ENCODE measurements around the gene CHD2.

CHD2 gene

DNA sequence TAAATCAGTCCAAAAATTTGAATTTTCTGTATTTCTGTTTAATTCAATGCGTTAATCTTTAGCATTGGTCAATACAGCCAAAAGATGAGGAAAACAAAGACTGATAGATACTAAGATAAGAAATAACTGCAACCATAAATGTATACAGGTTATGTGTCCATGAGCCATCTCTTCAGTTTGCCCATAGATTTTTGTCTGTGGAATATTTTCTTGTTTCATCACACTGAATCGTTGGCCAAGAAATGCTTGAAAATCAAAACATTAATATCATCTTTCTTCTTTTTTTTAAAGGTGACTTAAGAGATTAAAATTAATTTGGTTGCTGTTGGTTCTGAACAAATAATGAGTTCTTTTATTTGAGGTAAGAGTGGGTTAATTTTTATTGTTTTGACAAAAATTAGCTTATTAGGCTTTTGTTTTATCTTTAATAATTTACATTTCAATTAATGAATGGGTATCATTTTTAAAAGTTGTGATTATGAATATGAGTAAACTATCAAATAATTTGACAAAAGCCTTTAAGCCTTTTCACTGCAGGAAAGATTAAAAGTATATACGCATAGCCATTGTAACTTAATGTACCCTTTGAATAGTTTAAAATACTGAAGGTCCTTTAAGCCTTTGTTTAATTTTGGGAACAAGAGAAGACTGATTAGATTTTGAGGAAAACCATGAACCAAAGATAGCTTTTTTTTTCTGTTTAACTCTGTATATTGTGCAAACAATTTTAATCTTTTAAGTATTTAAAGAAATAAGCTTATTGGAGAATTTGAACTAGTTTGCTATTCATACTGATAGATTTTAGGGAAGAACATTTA lies 14.7 kb upstream of the CHD2 start:
- DNase-seq (ENCODE audit: low spot score) = no peak

DNA sequence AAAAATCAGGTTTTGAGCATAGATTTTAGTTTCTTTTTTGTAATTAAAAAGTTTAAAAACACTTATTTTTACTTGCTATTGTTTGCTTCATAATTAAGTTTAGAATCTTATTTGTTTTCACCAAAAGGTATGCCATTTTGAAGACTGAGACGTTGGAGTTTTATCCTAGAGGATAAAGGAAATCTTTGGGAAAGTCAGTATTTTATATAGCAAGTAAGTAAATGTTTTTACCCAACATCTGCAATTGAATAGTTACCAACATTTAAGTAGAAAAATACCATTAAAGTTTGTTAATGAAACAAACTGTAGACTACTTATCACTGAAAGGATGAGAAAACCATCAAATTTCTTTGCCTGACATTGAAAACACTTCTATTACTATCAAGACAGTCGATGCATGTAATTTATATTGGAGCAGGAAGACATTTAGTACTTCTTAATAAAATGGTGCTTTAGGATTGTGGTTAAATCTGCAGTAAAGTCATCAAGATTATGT lies 14.0 kb upstream of the CHD2 start:
- DNase-seq (ENCODE audit: low spot score) = no peak

DNA sequence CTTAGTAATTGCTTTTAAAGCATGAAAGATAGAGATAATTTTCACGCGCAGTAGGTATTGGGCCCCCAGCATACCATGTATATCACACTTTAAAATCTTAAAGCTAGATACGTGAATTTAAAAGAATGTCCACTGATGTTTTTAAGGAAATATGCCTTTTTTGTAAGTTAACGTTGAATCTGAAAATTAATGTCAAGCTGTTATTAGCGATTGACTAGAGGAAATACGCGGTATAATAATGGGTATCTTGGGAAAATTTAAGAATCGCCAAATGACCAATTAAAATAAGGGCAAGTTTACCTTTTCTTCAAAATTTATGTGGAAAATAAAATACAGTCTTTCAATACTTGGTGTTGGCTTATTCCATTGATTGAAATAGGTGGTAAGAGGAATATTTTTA lies 13.3 kb upstream of the CHD2 start:
- no peak for DNase-seq (ENCODE audit: low spot score)

DNA sequence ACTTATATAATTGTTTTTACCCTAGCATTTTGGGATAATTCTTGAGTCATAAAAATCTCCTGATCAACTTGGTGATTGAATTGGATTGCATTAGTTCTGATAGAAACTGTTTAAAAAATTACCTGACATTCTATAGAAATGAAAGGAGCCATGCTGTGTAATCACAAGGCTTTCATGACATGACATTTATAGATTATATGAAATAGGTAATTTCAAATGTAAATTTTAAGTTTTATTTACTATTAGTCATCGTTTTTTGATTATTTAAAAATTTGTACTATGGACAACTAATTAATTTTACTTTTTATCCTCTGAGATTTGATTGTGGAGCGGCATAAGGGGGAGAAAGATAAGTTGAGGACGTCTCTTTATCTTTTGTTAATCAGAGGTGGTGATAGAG lies 12.3 kb upstream of the CHD2 start:
- DNase-seq (ENCODE audit: low spot score) = no peak

DNA sequence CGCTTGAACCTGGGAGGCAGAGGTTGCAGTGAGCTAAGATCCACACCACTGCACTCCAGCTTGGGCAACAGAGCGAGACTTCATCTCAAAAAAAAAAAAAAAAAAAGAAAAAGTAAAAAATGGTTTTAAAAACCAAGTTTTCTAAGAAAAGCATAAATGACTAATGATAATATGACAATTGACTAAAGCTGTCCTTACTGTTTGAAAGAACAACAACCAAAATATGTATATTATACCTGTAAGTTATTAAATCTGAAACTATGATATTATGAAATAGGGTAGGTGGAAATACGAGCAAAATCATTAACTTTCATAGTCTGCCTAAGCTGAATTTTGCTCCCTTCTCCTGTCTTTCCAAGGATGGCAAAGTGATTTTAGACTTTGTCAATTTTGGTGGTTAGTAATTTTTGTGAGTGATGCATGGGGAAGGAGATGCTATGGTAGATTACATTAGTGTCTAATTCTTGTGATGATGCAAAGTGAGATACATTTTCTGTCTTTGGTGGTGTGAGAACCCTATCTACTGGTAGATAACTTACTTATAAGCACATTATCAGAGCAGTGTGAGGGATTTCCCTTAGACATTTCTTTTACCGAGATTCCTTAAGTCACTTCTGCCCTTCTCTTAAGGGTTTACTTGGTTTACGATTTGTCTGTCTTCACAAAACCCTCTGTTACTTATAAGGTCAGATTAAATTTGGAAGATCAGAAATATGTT lies 10.6 kb upstream of the CHD2 start:
- DNase-seq (ENCODE audit: low spot score) = no peak

DNA sequence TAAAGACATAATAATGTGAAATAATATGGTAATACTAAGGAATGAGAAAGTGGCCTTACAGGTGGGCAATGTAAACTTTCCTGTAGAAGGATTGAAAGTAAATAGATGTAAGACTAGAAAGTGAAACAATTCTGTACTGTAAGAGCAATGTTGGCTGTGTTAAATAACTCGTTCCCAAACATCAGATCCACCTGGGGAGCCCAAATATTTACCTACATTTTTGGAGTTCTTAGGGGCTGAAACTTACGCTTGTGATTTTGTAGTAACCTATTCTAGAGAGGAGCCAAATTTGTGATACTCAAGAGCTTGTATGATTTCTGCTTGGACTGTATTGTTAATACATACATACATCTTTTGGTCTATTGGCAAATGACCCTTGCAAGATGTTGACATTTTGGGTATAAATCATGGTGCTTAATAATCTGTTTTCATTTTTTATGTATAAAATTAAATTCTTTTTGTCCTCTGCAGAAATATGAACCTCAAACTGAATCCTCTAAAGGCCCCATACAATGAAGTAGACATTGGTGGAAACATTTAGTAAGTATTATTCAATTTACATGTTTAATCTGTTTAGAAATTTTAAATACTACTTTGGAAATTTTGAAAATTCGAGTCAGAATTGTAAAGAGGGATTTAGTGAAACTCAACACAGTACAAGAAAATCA lies 8.5 kb upstream of the CHD2 start:
- no peak for DNase-seq (ENCODE audit: low spot score)

DNA sequence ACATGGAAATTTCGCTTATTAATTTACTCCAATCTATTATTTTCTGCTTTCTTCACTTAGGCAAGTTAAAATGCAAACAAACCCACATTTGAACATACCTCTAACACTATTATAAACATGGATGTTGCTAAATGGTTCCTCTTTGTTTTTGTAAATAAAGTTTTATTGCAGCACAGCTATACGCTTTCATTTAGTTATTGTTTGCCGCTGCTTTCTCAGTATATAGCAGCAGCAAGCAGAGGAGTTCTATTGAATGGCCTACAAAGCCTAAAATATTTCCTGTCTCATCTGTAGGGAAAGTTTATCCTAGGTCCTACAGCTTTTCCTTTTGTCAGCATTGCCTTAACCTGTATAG lies 7.9 kb upstream of the CHD2 start:
- no peak for DNase-seq (ENCODE audit: low spot score)

DNA sequence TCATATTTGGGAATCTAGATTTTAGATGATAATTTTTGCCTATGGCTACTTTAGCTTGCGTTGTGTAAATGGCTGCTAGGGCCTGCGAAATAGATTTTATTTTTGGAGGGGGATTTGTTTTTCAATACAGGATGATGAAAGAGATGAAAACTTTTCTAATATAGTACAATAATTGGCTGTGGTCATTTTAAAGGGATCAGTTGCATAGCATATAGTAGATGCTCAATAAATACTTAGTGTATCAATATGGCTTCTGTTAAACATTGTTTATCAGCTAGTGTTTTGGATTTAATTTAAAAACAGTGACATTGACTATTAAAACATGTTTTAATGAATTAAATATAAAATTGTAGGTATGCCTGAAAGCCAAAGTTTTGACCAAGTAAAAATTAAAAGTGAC lies 6.9 kb upstream of the CHD2 start:
- no peak for DNase-seq (ENCODE audit: low spot score)

DNA sequence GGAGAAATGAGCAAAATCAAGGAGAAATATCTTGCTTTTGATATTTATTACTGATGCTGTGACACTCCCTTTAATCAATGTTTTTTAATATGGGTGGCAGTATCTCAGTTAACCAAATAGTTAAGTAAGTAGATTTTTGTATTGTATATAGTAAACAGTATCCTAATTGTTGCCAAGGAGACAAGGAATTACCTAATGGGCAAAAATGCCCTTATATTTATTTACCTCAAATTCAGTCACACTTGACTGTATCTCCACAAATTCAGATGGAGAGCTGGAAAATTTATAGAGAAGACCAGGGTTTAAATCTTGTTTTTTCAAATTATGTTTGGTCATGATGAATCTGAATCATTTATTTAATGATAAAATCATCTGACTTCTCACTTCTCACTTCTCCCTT lies 3.6 kb upstream of the CHD2 start:
- DNase-seq (ENCODE audit: low spot score) = no peak

DNA sequence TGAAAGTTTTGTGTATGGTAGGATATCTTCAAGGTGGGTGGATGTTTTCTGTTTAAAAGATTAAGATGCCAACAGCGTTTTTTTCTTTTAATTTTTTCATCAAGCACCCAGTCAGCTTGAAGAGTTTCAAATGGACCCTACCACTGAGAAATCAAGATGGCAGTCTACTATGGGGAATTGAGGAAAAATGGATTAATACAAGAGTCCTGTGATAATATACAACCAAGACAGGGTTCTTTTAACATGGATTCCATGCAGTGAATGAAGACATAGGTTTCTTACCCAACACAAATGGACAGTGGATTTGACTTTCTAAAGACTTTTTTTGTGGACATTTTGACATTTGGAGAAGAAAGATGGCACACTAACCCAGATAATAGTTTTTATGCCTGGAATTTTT lies 2.5 kb upstream of the CHD2 start:
- DNase-seq (ENCODE audit: low spot score) = no peak

DNA sequence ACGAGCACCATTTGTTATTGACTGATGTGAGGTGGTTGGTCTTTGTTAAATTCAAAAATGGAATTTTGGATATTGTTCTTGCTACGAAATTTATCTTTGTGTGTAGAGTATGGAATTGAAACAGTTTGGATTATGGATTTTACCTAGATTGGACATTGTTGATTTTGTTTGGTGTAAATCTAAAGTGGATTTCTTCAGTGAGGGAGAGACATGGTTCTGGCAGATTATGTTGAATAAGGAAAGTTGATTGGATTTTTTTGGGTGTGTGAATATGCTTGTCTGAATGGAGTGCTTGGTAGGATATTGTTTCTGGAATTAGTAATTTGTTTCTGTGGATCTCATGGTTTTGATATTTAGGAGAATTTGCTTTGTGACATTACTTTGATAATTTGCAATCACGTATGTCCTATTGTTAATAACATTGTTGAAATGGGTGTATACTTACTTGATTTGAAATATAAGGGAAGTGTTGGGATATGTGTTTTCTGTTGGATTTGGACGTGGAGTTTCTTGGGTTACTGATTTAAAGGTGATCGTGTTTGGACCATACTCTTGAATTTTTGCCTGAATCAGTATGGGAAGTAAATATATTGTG lies 1.0 kb upstream of the CHD2 start:
- no peak for DNase-seq (ENCODE audit: low spot score)

DNA sequence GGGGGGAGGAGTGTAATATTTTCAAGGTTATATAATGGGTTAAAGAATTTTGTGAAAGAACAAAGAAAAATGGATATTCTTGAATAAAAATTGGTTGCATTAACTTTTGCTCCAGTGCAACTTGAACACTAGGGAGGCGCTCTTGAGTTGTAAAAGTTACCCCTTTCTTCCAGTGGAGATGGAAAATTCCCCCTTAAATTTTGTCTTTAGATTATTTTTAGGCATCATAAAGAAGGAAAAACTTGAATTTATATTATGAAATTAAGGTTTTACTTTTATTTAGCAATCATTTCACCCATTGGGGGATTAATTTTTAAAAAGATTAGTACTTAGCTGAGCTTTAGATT lies 550 bp upstream of the CHD2 start:
- DNase-seq (ENCODE audit: low spot score) = no peak

DNA sequence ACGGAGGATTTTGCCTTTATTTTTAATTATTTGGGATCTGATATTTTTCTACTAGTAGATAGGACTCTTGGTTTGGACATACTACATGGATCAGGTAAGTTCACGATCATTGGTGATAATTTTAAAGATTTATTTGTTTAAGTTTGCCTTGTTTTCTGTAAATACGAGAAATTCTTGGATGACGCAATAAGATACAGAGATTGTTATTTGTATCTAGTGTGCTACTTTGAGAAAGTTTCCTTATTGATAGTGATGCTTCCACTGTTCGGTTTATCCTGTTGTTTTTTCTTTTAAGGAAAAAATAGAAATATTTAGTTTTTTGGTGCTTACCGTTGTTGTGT lies 577 bp downstream of the CHD2 start:
- DNase-seq (ENCODE audit: low spot score) = no peak

DNA sequence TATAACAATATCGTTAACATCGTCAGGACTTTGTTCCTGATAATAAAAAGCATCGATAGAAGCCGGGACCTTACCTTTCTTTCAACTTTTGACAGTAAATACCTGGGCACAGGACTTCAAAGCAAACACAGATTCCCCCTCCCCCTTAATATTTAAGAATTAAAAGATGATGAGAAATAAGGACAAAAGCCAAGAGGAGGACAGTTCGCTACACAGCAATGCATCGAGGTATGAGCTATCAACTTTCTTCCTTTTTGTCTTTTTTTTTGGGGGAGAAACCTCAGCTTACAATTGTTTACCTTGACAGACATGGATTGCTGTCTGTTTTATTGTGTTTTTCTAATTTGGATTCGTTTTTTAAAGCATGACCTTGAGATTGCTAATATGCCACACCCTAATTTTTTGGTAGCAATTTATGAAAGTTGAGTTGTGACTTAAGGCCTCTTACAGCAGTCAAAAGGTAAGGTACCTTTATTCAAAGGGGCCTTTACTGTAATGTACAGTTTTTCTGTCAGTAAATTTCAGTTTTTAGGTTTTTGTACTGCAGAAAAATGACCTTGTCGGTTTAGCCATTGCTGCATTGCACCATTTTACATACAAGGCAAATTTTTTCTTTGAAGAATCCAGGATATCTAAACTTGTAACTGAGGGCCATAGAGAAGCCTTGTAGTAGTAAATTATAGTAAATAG lies 1.1 kb downstream of the CHD2 start:
- no peak for DNase-seq (ENCODE audit: low spot score)

DNA sequence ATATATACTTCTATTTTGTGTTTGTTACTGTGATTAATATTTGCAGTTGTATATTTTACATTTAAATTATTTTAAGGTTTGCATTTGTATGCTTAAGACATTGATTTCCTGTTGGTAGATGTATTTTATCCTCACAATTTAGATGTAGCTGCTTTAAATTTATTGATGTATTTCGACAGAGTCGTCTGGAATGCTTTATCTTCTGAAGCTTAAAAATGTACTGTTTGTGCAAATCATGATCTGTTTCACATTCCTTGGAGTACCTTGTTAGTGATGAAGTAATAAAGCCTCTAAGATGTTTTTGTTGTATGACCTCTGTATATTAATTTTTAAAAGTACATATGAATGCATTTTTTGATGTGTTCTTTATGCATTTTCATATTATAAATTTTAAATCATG lies 1.9 kb downstream of the CHD2 start:
- no peak for DNase-seq (ENCODE audit: low spot score)

DNA sequence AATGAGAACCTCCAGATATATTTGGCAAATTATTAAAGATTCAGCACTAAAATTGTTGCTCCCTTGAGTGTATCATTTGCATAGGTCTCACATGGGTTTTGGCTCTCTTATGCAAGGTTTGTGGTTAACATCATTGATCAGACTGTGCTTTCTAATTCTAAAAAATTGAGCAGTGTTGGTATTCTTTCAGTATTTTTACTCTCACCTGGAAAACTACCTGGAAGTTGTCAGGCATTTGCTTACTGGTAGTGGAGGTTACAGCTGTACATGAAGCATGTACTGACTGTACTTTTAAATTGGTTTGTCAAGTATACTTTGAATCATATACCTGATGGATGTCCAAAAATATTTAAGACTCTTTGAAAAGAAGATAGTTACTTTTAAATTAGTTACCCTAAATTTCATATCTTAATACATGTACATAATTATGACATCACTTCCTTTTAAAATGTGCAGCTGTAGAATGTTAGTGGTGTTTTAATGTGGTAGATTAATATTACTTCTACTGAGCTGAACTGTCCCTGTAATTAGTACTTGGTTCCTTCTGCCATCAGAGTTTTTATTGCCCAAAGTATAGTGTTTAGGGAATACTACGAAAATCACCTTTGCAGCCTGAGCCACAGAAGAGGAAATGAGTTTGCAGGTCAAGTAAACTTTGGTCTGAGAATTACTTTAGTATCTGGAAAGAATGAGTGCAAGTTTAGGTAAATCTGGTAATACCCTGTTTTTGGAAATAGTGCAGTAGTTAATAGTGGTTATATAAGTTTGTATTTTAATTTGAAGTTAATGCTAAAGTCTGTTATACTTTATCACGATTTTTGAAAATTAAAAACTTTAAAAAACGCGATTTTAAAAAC lies 2.8 kb downstream of the CHD2 start:
- DNase-seq (ENCODE audit: low spot score) = no peak

DNA sequence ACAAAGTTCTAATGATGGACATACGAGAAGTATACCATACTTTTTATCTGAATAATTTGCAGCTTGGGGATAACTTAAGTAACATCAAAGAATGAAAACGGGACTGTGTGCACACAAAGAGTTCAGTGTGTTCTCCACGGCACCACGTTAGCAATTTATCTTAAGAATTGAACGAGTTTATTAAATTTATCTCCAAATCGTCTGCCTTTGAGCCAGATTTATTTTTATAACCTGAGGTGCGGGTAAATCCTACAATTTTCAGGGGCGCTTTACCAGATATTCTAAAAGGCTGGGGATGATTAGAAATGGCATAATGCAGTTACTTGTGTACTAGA lies 3.5 kb downstream of the CHD2 start:
- DNase-seq (ENCODE audit: low spot score) = no peak

DNA sequence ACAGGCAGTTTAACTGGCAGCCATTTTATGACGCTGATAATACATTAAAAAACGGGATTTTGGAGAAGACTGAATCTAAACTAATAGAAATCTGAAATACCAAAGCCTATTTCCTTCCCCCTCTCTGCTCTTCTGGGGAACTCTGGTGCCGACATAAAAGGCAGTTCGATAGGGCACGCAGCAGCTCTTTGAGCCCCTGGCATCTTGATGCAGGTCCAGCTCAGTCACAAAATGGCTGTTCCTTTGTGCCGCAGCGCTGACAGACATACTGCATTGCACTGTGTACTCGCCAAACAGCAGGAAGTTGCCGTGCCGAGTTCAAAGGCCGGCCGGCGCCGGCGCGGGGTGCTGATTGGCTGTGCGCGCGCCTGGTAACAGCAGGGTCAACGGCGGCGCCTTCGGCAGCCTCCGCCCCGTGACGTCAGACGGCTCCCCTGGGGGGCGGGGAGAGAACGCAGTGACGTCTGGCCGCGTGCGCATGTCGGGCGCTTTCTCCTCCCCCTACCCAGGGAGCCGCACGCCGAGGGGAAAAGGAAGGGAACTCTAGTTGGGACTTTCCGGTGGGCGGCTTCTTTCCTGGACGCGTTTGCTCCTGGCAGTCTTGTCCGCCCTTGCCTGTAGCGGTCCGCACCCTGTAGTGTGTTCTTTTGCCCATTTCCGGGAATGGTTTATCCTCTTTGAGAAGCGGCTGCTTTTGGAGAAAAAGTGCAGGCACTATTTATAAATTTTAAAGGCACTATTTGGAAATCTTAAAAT lies 4.0 kb downstream of the CHD2 start:
- peak; percentile 98 for DNase-seq (ENCODE audit: low spot score)

DNA sequence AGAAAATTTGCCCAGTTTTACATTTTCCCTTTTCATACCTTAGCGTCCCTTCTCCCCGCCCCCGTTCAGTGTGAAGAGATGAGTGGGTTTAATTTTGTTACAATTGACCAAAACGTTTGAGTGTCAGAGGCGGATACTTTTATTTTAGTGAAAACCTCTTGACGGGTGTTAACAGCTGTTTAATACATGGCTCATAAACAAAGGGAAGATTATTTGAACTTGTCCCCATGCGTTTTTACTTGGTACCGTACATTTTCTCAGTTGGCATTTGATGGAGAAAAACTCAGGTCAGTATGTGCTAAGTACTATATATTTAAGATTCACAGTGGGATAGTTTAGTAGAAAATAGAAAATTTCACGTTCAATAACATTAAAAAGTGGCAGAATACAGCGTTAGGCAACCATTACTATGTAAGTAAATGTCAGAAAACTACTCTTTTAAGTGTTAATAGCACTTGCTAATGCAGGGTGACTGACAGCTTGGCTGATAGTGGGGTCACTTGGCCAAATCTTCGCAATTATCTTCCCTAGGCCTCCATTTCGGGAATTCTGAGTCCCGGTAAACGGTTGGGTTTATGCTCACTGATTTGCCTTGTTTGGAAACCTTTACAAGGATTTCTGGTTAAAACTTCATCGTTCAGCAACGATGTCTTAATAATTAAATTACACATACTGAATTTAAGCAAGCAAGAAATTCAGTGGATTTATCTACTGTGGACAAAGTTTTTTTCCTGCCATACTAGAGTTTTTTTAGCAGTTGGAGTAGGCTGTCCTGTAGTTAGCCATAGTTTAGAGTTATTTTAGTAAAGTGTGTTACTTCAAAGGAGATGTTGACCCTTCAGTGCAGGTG lies 4.8 kb downstream of the CHD2 start:
- DNase-seq (ENCODE audit: low spot score) = no peak

DNA sequence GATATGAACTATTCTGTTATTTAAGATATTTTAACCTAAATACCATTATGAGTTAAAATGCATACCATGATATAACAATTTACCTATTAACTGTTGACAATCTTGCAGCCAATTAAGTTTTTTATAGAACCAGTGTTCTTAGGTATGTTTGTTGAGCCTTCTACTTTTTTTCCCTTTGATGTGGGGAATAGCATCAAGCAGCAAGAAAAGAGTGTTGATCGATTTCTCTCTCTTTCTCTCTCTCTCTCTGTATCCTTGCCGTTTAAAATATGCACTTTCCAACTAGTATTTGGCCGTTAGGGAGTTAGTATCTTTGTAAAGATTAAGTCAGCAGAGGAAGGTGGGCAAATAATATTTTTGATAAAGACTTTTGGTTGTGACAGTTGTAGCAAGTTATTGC lies 5.9 kb downstream of the CHD2 start:
- no peak for DNase-seq (ENCODE audit: low spot score)
